ENCODE data around the gene ZNF222. TPM values are rescaled to one million over a fixed set of nuclear protein-coding genes. Genes with fewer than 3 reads are reported as not detected.

The ZNF222 gene
- total RNA-seq (12.1 and 13.0 TPM in 2 replicates), polyA plus RNA-seq (4.3 and 6.0 TPM in 2 replicates), polyA minus RNA-seq (ENCODE audit: low replicate concordance) (0.67 and 5.6 TPM in 2 replicates)
- polyA plus RNA-seq (2012), result 3.2 and 3.6 TPM in 2 replicates

DNA sequence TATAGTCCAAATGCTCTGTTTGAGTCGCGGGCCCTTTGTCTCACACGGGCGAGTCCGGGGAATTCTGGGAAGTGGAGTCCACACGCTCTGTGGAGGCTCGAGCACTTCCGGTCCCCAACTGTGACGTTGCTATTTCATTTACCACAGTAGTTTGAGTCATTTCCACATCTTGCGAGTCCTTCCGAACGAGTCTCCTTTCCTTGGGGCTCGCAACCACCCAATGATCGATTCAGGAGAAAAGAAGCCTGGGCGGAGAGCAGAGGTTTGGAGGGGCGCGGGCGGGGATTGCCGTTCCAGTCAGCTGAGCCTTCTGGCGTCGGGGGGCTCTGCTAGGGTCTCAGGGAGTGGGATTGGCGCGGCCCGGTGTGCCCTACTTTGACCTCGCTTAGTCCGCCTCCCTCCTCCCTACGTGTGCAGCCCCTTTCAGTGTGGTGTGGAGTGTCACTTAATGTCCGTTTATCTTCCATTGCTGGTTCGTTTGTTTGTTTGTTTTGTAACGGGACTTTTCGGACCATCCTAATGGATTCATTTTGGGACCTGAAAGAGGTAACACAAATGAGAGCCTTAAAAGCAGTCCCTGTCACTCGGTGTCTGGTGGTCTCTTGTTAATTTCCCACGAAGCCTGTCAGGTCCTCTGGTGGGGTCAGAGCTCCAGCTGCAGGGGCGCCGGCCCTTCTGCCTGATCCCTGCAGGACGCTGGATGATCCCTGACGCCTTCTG lies at the start of gene ZNF222:
ZNF222 (plus strand) TSS at position 163 of the 720 bp plus-strand sequence; CDS start at position 221, 58 bp downstream.
- peak; percentile 93 for DNase-seq (ENCODE audit: low read depth in 2 of 2)
- H3K4me2 ChIP-seq (ENCODE audit: extremely low read depth, insufficient read depth, low read length), result peak within 1 kb of the TSS; percentile 89

DNA sequence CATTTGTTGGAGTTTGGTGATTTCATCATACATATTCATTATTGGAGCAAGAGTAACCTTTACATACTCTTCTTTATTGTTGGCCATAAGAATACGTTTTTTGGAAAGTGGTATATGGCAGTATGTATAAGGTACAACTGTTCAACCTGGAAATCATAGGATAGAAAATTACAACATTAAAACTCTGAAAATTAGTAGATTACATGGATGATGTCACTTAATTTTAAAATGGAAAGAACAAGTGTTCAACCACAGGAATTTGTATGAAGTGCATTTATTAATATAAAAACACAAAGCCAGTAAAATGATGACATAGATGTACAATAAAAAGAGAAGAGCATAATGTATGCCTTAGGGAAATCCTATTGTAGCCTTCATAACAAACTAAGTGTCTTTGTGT lies 48.4 kb upstream of the ZNF222 start:
- TF ChIP-seq CTCF (conservative IDR thresholded peaks at IDR 0.05 in 1 of 2, IDR thresholded peaks at IDR 0.05 in 1 of 2; ENCODE audit: low read depth in 1 of 2, low read length in 2 of 2) (no peak), EZH2 (IDR thresholded peaks at IDR 0.05; ENCODE audit: low read length, missing control alignments) (no peak)
- Histone ChIP-seq H3K4me2 (ENCODE audit: extremely low read depth, insufficient read depth, low read length) (no peak overlapping the region), H3K9ac (ENCODE audit: insufficient read depth, low read length) (no peak overlapping the region), H3K4me3 (replicated peaks in 1 of 4; ENCODE audit: control extremely low read depth in 1 of 4, insufficient read depth in 1 of 4, low read depth in 3 of 4, low read length in 4 of 4) (no peak overlapping the region), H4K20me1 (ENCODE audit: control insufficient read depth, extremely low read depth, insufficient read depth, low read length) (no peaks in the 10 kb centered on the region), H3K36me3 (ENCODE audit: control insufficient read depth, insufficient read depth, low read length) (no peaks in the 10 kb centered on the region), H3K27me3 (ENCODE audit: control insufficient read depth, insufficient read depth, low read length) (no peaks in the 10 kb centered on the region), H3K79me2 (ENCODE audit: control insufficient read depth, insufficient read depth, low read length) (no peaks in the 10 kb centered on the region), H2AFZ (ENCODE audit: low read length) (no peak overlapping the region), H3K27ac (ENCODE audit: insufficient read depth, low read length) (no peak overlapping the region), H3K9me3 (ENCODE audit: control insufficient read depth, insufficient read depth, low read depth, low read length) (no peaks in the 10 kb centered on the region), H3K4me1 (ENCODE audit: control insufficient read depth, extremely low read depth, insufficient read depth, low read length) (no peaks in the 10 kb centered on the region)
- DNase-seq (ENCODE audit: low read depth in 2 of 2), result no peak

More for the DNA sequence above, at the start of gene ZNF222:
- no peaks in the 10 kb centered on the region for H4K20me1 ChIP-seq (ENCODE audit: control insufficient read depth, extremely low read depth, insufficient read depth, low read length)
- no peak for TF ChIP-seq EZH2 (IDR thresholded peaks at IDR 0.05; ENCODE audit: low read length, missing control alignments)
- no peak for TF ChIP-seq CTCF (conservative IDR thresholded peaks at IDR 0.05 in 1 of 2, IDR thresholded peaks at IDR 0.05 in 1 of 2; ENCODE audit: low read depth in 1 of 2, low read length in 2 of 2)
- H3K36me3 ChIP-seq (ENCODE audit: control insufficient read depth, insufficient read depth, low read length), result peaks cover 5% of the 10 kb centered on the region
- H3K9me3 ChIP-seq (ENCODE audit: control insufficient read depth, insufficient read depth, low read depth, low read length), result no peaks in the 10 kb centered on the region
- H3K79me2 ChIP-seq (ENCODE audit: control insufficient read depth, insufficient read depth, low read length), result no peaks in the 10 kb centered on the region
- H3K27ac ChIP-seq (ENCODE audit: insufficient read depth, low read length), result peak within 1 kb of the TSS; percentile 91
- H2AFZ ChIP-seq (ENCODE audit: low read length), result peak within 1 kb of the TSS; percentile 97
- no peaks in the 10 kb centered on the region for H3K4me1 ChIP-seq (ENCODE audit: control insufficient read depth, extremely low read depth, insufficient read depth, low read length)
- no peaks in the 10 kb centered on the region for H3K27me3 ChIP-seq (ENCODE audit: control insufficient read depth, insufficient read depth, low read length)
- H3K9ac ChIP-seq (ENCODE audit: insufficient read depth, low read length), result peak within 1 kb of the TSS; percentile 80
- H3K4me3 ChIP-seq (replicated peaks in 1 of 4; ENCODE audit: control extremely low read depth in 1 of 4, insufficient read depth in 1 of 4, low read depth in 3 of 4, low read length in 4 of 4), result peak within 1 kb of the TSS; percentile 90 to 97 (median 92)

DNA sequence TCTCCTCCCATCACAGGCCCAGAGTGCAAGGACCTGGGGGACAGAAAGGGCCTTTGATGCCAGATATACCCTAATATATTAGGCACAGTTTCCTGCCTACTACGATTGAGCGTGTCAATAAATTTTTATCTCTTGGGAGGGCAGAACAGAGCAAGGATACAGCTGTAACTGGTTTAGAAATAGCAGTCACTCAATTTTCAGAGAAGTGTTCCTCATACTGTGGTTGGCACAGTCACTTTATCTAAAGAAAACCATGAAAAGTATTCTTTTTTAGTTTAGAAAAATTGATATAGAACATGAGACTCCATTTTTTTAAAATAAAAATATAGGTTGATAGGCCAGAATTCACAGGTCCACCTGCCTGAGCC lies 41.7 kb upstream of the ZNF222 start:
- Histone ChIP-seq H2AFZ (ENCODE audit: low read length) (no peak overlapping the region), H3K4me3 (replicated peaks in 1 of 4; ENCODE audit: control extremely low read depth in 1 of 4, insufficient read depth in 1 of 4, low read depth in 3 of 4, low read length in 4 of 4) (peak overlapping the region in 3 of 4 experiments; percentile 6 to 84 (median 78)), H3K27ac (ENCODE audit: insufficient read depth, low read length) (no peak overlapping the region), H3K36me3 (ENCODE audit: control insufficient read depth, insufficient read depth, low read length) (no peaks in the 10 kb centered on the region), H4K20me1 (ENCODE audit: control insufficient read depth, extremely low read depth, insufficient read depth, low read length) (no peaks in the 10 kb centered on the region), H3K9me3 (ENCODE audit: control insufficient read depth, insufficient read depth, low read depth, low read length) (no peaks in the 10 kb centered on the region), H3K4me2 (ENCODE audit: extremely low read depth, insufficient read depth, low read length) (peak overlapping the region; percentile 38), H3K79me2 (ENCODE audit: control insufficient read depth, insufficient read depth, low read length) (no peaks in the 10 kb centered on the region), H3K9ac (ENCODE audit: insufficient read depth, low read length) (no peak overlapping the region), H3K27me3 (ENCODE audit: control insufficient read depth, insufficient read depth, low read length) (no peaks in the 10 kb centered on the region), H3K4me1 (ENCODE audit: control insufficient read depth, extremely low read depth, insufficient read depth, low read length) (no peaks in the 10 kb centered on the region)
- TF ChIP-seq CTCF (conservative IDR thresholded peaks at IDR 0.05 in 1 of 2, IDR thresholded peaks at IDR 0.05 in 1 of 2; ENCODE audit: low read depth in 1 of 2, low read length in 2 of 2), result no peak
- no peak for TF ChIP-seq EZH2 (IDR thresholded peaks at IDR 0.05; ENCODE audit: low read length, missing control alignments)
- no peak for DNase-seq (ENCODE audit: low read depth in 2 of 2)
